BE2C (cell line): ENCODE measurements around the gene POLR3G.
A peak's percentile ranks its signal among the peaks of the same experiment; 100 is the strongest.

Experiments
- DNase-seq: peaks from one replicate; pipeline ENCODE4 v3.0.0-alpha.2; 2020
- H3K27me3 ChIP-seq: fragments of 250-450 bp; sonication (Bioruptor Pico); 2 replicates; pipeline ENCODE4 v1.5.1; 2020; ENCODE audit warnings: mild to moderate bottlenecking
- H3K36me3 ChIP-seq: fragments of 250-450 bp; sonication (Bioruptor Pico); 2 replicates; pipeline ENCODE4 v1.5.1; 2020; ENCODE audit warnings: mild to moderate bottlenecking
- H3K4me1 ChIP-seq: fragments of 250-450 bp; sonication (Bioruptor Pico); 2 replicates; pipeline ENCODE4 v1.5.1; 2020
- H3K4me3 ChIP-seq: 2 replicates; pipeline ENCODE4 v1.5.1; 2011; ENCODE audit warnings: low read depth, low read length
- H3K9me3 ChIP-seq: fragments of 250-450 bp; sonication (Bioruptor Pico); 2 replicates; pipeline ENCODE4 v1.5.1; 2020
- TF ChIP-seq, protein P1 (sequence below): IDR thresholded peaks from 2 replicates; pipeline ENCODE4 v1.5.1; 2012; ENCODE audit warnings: mild to moderate bottlenecking, low read depth, low read length

Gene POLR3G

DNA sequence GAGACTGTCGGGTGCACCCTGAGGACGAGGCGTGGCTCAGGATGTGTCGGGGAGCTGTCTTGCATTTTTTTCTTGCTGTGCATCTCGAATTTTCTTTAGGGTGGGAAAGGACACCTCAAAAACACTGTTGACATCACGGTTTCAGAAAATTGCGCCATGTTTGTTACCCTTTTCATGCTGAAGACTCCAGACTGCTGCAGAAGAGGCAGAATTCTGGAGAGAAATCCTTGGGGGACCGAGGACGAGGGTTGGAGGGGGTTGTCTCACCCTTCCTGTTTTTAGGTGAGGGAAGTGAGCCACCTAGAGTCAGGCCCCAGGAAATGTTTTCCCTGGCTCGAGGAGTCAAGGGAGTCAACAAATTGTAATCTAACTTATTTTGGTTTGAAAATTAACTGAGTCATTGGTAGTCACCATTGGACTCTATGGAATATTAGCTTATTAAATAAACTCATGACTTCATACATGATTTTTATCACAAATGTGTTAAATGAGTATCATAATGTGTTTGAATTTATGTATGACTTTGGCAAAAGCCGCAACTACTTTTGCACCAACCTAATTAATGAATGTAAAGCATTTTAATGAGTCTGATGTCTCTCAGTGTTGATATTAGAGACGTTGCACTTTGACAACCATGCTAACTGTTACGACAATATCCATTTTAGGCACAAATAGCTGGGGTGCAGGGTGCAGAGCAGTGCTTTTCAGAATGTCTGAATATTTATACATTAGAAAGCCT, 55.4 kb downstream of the POLR3G start:
- Histone ChIP-seq H3K4me3 (peak overlapping the region; percentile 97), H3K36me3 (no peaks in the 10 kb centered on the region), H3K4me1 (no peaks in the 10 kb centered on the region), H3K27me3 (peaks cover 32% of the 10 kb centered on the region), H3K9me3 (no peaks in the 10 kb centered on the region)
- peak; percentile 73 for DNase-seq
- TF ChIP-seq, protein P1, sequence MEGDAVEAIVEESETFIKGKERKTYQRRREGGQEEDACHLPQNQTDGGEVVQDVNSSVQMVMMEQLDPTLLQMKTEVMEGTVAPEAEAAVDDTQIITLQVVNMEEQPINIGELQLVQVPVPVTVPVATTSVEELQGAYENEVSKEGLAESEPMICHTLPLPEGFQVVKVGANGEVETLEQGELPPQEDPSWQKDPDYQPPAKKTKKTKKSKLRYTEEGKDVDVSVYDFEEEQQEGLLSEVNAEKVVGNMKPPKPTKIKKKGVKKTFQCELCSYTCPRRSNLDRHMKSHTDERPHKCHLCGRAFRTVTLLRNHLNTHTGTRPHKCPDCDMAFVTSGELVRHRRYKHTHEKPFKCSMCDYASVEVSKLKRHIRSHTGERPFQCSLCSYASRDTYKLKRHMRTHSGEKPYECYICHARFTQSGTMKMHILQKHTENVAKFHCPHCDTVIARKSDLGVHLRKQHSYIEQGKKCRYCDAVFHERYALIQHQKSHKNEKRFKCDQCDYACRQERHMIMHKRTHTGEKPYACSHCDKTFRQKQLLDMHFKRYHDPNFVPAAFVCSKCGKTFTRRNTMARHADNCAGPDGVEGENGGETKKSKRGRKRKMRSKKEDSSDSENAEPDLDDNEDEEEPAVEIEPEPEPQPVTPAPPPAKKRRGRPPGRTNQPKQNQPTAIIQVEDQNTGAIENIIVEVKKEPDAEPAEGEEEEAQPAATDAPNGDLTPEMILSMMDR = peak; percentile 85

DNA sequence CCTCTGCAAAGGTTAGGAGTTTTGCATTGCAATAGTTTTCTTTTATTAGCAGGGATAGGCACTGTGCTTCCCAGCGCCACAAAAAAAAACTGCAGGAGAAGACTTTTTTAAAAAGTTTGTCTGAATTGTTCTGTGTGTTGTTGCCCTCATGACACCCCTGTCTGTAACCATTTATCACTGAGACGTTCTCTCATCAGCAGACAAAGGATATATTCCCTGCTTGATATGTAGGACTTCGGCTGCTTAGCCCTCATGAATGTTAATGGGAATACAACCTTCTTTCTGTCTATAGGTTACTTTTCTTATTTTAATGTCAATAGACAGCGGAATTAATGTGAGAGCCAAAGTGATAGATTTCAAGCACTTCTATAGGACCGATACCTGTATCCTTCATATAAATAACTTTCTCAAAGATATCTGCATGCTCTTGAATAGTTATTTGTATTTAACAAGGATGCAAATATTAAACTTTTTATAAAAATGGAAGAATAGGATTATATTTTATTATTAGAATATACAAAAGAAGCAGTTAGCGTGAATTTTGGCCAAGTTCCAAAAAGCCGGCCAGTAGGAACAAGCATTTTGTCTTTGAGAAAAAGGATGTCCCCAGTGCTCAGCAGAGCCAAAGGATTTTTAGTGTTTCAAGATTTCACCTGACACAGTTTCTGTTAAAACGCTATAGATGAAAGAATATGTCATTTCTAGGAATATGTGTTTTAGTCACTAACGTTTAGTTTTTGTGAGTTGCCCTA, 56.2 kb downstream of the POLR3G start:
- H3K9me3 ChIP-seq = no peaks in the 10 kb centered on the region
- H3K4me1 ChIP-seq = no peaks in the 10 kb centered on the region
- DNase-seq = no peak
- H3K36me3 ChIP-seq = no peaks in the 10 kb centered on the region
- TF ChIP-seq, protein P1 = no peak
- H3K27me3 ChIP-seq = peaks cover 36% of the 10 kb centered on the region
- H3K4me3 ChIP-seq = no peak overlapping the region

DNA sequence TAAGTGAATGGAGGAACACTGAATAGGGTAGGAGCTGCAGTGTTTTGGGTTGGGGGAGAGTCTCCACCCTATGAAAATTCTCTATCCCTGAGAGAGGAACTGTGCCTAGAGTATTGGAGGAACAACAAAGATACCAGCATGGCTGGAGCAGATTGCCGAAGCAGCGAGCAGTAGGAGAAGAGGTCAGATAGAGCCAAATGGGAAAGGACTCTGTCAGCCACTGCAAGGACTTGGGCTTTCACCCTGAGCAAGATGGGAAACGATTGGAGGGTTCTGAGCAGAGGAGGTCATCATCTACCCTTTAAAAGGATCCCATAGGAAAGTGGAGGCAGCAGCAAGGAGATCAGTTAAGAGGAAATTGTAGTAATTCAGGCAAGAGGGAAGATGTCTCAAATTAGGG, 59.1 kb downstream of the POLR3G start:
- Histone ChIP-seq H3K9me3 (no peaks in the 10 kb centered on the region), H3K4me1 (no peaks in the 10 kb centered on the region), H3K36me3 (no peaks in the 10 kb centered on the region), H3K27me3 (peaks cover 57% of the 10 kb centered on the region), H3K4me3 (no peak overlapping the region)
- DNase-seq = no peak
- TF ChIP-seq, protein P1 = no peak

DNA sequence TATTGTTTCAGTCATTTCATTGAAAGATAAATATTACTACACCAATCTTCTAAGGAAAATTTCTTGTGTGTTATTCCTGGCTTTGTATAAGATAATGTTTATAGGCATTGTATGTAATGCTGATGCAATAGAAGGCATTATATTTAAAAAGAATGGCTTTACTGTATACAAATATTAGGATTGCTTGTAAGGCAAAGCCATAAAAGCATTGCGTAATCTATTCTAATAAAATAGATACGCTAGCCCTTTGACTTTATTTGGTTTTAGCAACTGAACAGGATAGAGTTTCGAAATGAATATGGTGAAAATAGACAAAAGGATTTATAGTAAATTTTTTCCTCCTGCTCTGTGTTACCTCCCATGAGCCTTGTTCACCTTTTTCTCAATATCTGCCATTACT, 60.3 kb downstream of the POLR3G start:
- DNase-seq = no peak
- Histone ChIP-seq H3K4me3 (no peak overlapping the region), H3K9me3 (no peaks in the 10 kb centered on the region), H3K27me3 (peaks cover 59% of the 10 kb centered on the region), H3K36me3 (no peaks in the 10 kb centered on the region), H3K4me1 (no peaks in the 10 kb centered on the region)
- TF ChIP-seq, protein P1 = no peak

DNA sequence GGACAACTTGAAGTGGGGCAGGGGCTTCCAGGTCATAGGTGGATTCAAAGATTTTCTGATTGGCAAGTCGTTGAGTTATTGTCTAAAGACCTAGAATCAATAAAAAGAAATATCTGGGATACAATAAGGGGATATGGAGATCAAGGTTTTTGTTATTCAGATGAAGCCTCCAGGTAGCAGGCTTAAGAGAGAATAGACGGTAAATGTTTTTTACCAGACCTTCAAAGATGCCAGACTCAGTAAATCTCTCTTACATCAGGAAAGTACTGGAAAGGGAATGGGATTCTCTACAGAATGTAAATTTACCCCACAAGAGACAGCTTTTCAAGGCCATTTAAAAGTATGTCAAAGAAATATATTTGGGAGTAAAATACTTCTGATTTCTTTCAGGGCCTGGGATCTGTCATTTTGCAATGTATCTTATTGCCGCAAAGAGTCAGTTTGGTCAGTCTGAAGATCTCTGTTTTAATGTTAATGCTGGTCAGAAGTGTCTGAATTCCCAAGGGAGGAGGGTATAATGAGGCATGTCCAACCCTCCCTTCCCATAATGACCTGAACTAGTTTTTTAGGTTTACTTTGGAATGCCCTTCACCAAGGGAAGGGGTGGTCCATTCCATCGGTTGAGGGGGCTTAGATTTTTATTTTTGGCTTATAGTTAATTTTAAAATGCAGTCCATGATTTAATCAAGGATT, 68.3 kb downstream of the POLR3G start:
- no peak for DNase-seq
- TF ChIP-seq, protein P1 = no peak
- Histone ChIP-seq H3K36me3 (no peaks in the 10 kb centered on the region), H3K4me1 (no peaks in the 10 kb centered on the region; the same call in 1 of the 2 replicates), H3K27me3 (peaks cover 25% of the 10 kb centered on the region), H3K9me3 (no peaks in the 10 kb centered on the region), H3K4me3 (no peak overlapping the region)

DNA sequence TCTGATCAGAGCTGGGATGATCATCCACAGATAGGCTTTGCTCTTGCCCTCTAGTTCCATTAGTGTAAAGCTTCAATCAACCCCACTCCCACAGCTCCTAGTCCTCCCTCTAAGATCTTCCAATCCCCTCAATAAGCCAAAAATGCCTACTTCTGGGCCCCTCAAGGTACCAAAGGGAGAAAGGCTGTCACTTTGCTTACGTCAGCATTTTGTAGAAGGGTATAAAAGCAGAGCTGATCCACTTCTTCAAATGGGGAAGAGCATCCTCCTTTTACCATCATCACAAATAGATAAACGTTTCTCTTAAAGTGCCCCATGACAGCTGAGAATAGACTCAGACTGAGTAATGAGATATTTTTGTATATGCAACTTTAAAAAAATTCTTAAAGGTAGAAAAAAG, 70.8 kb downstream of the POLR3G start:
- H3K27me3 ChIP-seq = peaks cover 29% of the 10 kb centered on the region
- TF ChIP-seq, protein P1 = no peak
- no peak overlapping the region for H3K4me3 ChIP-seq
- no peak for DNase-seq
- no peaks in the 10 kb centered on the region; the same call in 1 of the 2 replicates for H3K4me1 ChIP-seq
- H3K9me3 ChIP-seq = no peaks in the 10 kb centered on the region
- H3K36me3 ChIP-seq = no peaks in the 10 kb centered on the region
